COLO668 (cell line): Measurements from ENCODE around the gene PLA2G12A.
A peak's percentile ranks its signal among the peaks of the same experiment; 100 is the strongest.

Experiments
- DNase-seq: peaks from one replicate; lab custom pipeline; 2025; ENCODE audit not compliant: unreplicated experiment; lab: John Stamatoyannopoulos, UW

PLA2G12A gene

DNA sequence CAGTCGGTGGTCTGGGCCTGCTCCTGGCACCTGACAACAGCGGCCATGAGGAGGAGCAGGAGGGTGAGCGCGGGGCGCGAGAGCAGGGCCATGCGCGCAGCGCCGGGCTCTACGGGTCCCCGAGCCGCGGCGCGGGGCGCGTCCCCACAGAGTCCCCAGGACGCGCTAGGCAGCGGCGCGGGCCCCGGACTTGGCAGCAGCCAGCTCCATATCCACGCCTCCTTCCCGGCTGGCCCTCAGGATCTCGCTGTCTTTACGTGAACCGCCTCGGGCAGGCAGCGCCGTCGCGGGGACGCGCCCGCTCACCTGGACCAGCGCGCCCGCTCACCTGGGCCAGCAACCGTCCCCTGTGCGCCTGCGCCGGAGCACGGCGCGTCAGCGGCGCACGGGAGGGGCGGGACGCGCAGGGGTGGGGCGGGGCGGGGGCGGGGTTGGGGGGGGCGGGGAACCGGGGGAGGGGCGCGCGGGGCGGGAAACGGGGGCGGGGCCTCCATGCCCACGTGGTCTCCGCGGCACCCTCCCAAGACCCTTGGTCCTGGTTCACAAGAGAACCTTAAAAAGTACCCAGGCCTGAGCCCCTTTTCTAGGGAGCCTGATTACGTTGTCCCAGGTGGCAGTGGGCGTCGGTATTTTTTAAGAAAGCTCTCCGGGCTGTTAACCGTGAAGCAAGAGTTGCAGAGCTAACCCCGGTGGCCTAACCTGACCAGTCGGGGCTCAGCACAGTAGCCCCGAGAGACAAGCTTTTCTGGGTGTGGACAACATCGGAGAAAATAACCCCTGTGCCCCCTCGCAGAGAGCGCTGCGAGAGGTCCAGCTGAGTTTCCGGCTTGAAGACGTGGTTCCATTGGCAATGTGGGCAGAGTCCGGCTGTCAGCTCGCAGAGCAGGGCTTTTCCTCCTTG, at the start of gene PLA2G12A:
PLA2G12A (minus strand) TSS at position 353 of the 901 bp plus-strand sequence; CDS start at position 92, 261 bp downstream.
- peak; percentile 94 for DNase-seq

GRCh38 chr4:109764789-109765402, 35.0 kb upstream of the PLA2G12A start:
- DNase-seq = no peak

GRCh38 chr4:109764376-109764775, 34.5 kb upstream of the PLA2G12A start:
- DNase-seq = no peak

DNA sequence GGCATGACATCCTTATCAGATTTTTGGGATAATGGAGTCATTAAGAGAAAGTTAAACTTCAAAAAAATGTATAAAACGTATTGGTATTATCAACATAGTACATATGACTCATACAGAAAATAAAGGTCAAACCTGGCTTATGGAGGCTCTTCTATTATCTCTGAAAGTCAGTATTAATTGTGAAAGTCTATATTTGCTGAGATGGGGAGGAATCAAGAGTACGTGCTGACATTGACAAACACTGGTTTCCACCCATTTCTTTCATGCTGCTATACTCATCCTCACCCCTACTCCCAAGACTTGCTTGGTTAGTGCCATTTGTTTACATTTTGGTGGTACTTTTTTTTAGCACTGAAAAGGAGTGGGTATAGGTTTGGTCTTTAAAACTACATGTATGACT, 30.8 kb upstream of the PLA2G12A start:
- DNase-seq = no peak

DNA sequence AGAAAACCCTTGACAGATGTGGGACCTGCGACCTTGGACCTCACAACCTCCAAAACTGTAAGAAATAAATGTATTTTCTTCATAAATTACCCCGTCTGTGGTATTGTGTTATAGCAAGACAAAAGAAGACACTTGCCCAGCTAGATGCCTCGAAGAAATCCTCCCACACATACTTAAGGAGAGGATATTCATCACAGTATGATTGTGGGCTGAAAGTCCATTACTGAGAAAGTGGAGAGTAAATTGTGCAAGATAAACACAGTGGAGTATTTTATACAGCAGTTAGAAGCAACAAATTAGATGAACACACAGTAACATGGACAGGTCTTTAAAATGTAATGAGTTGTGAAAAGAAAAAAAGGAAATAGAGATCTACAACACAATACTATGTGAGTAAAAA, 25.8 kb upstream of the PLA2G12A start:
- no peak for DNase-seq

DNA sequence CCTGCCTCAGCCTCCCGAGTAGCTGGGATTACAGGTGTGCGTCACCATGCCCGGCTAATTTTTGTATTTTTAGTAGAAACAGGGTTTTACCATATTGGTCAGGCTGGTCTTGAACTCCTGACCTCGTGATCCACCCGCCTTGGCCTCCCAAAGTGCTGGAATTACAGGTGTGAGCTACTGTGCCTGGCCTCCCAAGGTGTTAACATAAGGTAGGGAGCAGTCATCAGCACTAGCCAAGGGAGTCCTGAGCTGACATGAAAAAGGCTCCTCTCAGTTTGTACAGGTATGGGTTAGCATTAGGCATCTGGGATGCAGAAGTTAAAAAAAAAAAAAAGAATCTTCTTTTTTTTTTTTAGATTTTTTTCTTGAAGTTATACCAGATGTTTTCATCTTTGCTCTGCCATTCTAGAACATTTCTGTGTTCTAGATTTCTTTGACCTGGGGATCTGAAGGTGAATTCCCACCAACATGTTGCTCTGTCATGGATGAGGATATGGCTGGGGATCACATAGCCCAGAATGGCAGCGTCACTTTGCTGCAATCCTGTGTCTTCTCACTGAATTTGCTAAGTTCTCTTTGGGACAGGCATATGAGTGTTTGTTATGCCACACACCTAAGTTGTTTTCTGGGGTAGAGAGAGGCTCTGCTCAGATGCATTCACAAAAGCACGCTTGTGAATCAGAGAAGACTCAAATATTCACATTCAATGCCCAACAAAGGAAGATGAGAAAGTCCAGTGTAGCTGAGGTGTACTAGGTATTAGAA, 24.4 kb upstream of the PLA2G12A start:
- no peak for DNase-seq

DNA sequence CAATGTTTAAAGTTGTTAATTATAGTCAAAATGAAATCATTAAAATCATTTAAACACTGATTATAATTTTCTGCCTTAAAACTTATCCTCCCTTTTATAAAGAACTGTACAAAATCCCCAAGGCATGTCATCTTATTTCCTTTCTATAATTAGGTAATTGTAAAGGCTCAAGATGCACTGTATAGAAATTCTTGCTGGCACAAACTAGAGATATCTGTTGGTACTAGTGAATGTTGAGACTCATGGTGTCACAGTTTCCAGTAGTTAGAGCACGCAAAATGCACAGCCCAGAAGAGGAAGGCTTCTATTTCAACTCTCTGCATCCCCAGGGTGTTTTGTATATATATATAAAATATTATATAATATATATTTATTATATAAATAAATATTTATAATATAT, 22.7 kb upstream of the PLA2G12A start:
- DNase-seq = no peak

DNA sequence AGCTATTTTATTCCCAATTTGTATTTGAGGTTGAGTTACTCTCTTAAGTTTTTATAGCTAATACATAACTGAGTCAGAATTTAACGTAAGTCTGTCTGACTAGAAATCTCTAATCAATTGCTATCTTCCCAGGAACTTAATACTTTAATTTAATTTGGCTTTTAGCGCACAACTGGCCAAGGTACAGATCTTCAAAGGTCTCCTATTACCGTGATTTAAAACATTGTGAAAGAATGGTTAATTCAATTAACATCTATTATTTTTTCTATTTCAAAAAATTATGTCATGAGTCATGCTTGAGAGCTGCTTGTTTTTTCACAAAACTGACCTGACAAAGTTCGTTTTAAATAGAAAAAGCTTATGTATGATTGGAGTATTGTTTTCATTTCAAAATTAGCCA, 22.0 kb upstream of the PLA2G12A start:
- DNase-seq = no peak

DNA sequence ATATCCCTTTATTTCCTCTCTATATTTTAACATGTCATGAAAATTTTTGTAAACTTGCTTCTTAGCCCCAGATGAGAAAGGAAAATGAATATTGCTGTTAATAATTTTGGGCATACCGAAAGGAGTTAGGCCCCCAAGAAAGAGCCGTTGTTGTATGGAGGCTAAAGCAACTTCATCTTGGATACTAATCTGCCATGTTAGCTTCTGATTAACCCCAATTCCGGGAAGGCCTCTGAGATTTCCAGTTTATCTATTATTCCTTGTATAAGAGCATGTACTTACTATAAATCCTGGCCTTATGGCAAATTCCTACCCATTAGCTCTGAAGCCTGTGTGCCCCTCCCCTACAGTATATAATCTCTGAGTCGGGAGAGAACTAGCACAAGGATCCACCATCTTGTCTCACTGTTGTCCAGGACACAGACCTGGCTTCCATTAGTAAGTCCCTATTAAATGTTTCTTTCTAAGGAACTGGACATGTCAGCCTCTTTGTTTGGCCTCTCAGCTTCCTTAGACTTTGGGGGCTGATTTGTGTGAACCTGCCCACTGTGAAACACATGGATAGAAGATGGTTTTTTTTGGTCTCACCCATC, 20.9 kb upstream of the PLA2G12A start:
- no peak for DNase-seq

DNA sequence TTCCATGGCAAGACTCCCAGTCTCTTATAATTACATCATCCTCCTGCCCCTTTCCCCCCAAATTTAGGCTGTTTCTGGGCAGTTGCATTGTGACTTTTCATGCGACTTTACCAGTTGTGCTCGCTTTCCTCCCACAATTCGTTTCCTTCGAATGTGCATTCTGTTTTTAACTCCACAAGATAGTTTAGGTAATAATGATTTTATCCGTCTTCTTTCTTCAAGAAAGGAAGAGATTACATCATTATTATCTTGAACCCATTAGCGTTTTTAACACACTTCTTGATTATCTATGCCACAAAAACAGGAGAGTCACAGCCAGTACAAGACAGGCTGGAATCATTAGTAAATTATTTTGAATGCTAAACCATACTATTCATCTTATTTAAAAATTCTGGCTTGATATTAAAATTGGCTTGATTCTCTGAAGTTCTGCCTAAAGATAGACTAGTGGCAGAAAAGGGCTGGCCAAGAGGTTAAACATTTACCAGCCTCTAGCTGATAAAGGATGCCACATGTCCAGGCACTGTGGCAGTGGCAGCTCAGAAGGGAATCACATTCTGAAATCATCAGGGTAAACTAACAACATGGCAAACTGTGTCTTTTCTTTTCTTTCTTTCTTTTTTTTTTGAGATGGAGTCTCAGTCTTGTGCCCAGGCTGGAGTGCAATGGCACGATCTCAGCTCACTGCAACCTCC, 19.7 kb upstream of the PLA2G12A start:
- no peak for DNase-seq

- no peak for DNase-seq
Measured at GRCh38 chr4:109748114-109748513, 18.2 kb upstream of the PLA2G12A start.

- DNase-seq = no peak
Measured at GRCh38 chr4:109746728-109747127, 16.9 kb upstream of the PLA2G12A start.

DNA sequence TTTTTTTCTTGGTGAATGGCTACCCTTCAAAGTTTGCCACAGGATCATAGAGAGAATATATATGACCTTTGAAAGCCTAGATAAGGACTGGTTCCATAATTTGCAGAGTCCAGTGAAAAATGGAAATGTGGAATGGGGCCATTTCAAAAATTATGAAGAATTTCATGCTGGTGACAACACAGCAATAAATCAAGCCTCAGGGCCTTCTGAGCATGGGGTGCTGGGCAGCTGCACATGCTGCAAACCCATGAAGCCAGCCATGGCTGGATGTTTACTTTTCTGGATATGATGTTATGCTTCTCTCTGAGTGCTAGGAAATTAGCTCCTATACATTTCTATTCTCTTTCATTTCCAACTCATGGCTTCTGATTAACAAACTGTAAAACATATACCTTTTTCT, 16.0 kb upstream of the PLA2G12A start:
- no peak for DNase-seq

DNA sequence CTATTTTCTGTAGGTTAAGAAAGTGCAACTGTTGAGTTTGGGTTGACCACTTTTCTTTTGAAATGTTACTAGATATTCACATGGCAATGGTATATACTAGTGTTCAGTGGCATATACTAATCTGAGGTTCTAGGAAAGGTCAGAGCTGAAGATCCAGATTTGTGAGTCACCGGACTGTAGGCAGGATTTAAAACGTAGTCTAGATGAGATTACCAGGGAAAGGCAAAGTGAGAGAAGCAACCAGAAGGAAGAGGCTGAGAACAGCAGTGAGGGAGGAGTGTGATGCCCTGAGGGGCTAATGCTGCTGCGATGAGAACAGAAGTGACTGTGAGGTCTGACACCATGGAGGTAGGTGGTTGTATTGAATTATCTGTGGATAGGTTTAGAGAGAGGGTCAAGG, 9.7 kb upstream of the PLA2G12A start:
- DNase-seq = no peak

GRCh38 chr4:109738104-109738872, 8.4 kb upstream of the PLA2G12A start:
- no peak for DNase-seq

- DNase-seq = no peak
Measured at GRCh38 chr4:109735566-109736365, 5.9 kb upstream of the PLA2G12A start.

DNA sequence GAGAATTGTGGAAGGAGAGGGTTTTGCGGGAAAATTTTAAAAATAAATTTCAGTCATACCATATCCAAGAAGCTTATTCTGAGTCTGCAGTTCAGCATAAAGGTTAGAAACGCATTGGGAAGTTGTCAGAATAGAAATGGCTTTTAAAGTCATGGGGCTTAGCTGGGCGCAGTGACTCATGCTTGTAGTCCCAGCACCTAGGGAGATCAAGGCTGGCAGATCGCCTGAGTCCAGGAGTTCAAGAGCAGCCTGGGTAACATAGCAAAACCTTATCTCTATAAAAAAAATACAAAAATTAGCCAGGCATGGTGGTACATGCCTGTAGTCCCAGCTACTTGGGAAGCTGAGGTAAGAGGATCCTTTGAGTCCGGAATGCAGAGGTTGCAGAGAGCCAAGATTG, 3.9 kb upstream of the PLA2G12A start:
- DNase-seq = no peak

- no peak for DNase-seq
Measured at GRCh38 chr4:109730619-109731545, 1.0 kb upstream of the PLA2G12A start.
